GM12864 (cell line): ENCODE data around the gene NPPC.

Experiments used
- DNase-seq: peaks from one replicate; pipeline ENCODE4 v3.0.0-alpha.2; 2011; ENCODE audit warnings: low read depth
- H3K4me3 ChIP-seq: 2 replicates; pipeline ENCODE4 v1.5.1; 2011; ENCODE audit warnings: mild to moderate bottlenecking, low read depth, low read length, control low read depth
- TF ChIP-seq, protein P1 (sequence below): IDR thresholded peaks from 2 replicates; pipeline ENCODE4 v1.5.1; 2011; ENCODE audit warnings: low read depth, mild to moderate bottlenecking, moderate library complexity, low read length, control low read depth, inconsistent platforms; ENCODE audit errors: missing control alignments

NPPC gene

GRCh38 chr2:231946241-231946814, 20.1 kb upstream of the NPPC start:
- DNase-seq: no peak
- TF ChIP-seq, protein P1, sequence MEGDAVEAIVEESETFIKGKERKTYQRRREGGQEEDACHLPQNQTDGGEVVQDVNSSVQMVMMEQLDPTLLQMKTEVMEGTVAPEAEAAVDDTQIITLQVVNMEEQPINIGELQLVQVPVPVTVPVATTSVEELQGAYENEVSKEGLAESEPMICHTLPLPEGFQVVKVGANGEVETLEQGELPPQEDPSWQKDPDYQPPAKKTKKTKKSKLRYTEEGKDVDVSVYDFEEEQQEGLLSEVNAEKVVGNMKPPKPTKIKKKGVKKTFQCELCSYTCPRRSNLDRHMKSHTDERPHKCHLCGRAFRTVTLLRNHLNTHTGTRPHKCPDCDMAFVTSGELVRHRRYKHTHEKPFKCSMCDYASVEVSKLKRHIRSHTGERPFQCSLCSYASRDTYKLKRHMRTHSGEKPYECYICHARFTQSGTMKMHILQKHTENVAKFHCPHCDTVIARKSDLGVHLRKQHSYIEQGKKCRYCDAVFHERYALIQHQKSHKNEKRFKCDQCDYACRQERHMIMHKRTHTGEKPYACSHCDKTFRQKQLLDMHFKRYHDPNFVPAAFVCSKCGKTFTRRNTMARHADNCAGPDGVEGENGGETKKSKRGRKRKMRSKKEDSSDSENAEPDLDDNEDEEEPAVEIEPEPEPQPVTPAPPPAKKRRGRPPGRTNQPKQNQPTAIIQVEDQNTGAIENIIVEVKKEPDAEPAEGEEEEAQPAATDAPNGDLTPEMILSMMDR: no peak
- no peak overlapping the region for H3K4me3 ChIP-seq

DNA sequence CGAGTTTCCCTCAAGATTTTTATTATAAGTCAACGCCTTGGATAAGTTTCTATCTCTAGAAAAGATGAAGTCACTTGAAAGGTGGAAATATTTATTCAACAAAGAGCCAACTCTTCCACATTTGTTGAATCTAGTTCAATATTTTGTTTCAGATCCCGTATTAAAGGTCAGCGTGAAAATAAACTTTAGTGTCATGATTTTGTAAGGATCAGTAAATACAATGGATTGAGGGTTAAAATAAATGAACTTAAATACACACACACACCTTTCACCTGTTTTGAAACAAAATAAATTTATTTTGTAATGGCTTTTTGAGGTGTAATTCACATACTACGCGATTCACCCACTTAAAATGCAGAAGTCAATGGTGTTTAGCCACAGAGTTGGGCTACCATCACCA, 16.0 kb upstream of the NPPC start:
- TF ChIP-seq, protein P1: no peak
- H3K4me3 ChIP-seq: no peak overlapping the region
- DNase-seq: no peak

GRCh38 chr2:231941673-231942072, 15.5 kb upstream of the NPPC start:
- TF ChIP-seq, protein P1: no peak
- no peak for DNase-seq
- no peak overlapping the region for H3K4me3 ChIP-seq

DNA sequence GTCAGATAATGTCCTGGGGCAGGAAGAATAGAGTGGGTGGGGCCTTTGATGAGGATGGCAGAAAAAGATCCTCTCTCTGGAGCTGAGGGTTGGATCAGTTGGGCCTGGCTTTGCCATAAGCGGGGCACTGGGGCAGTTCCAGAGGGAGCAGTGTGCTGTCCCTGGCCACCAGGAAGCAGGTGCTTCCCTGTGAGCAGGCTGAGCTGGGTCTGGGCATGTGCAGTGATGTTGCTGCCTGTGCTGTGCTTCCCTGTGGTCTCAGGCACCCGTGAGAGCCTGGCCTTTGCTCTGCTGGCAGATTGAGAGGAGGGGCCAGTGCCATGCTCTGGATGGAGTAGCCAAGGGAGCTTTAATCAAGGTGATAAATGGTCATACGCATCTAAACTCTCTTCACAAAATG, 14.6 kb upstream of the NPPC start:
- H3K4me3 ChIP-seq: no peak overlapping the region
- TF ChIP-seq, protein P1: no peak
- DNase-seq: no peak

- TF ChIP-seq, protein P1: no peak
- no peak for DNase-seq
These were observed 12.8 kb upstream of the NPPC start for GRCh38 chr2:231939022-231939421.

DNA sequence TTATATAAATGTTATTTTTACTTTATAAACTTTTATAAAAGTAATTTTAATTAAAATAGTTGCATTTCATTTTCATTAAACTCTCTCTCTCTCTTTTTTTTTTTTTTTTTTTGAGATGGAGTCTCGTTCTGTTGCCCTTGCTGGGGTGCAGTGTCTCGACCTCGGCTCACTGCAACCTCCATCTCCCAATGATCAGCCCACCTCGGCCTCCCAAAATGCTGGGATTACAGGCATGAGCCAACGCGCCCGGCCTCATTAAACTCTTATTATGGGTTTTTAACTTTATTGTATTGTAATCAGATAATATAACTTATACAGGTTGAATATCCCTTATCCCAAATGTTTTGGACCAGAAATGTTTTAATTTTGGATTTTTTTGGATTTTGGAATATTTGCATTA, 10.9 kb upstream of the NPPC start:
- TF ChIP-seq, protein P1: no peak
- no peak for DNase-seq

More at GRCh38 chr2:231939022-231939421, 12.8 kb upstream of the NPPC start:
- H3K4me3 ChIP-seq: no peak overlapping the region

GRCh38 chr2:231936491-231936890, 10.3 kb upstream of the NPPC start:
- no peak overlapping the region for H3K4me3 ChIP-seq
- TF ChIP-seq, protein P1: no peak

More for the DNA sequence above, 10.9 kb upstream of the NPPC start:
- H3K4me3 ChIP-seq: no peak overlapping the region

More at GRCh38 chr2:231936491-231936890, 10.3 kb upstream of the NPPC start:
- DNase-seq: no peak
